GM23248 (cell line): ENCODE data around the gene HSF5.

Source experiments
- EZH2 ChIP-seq: fragments of 200-600 bp; sonication (generic); IDR thresholded peaks from 2 replicates; pipeline ENCODE4 v1.6.1; 2018; ENCODE audit warnings: antibody characterized with exemption, mild to moderate bottlenecking; ENCODE audit not compliant: insufficient read depth, poor library complexity, severe bottlenecking
- EZH2phosphoT487 ChIP-seq: fragments of 200-600 bp; sonication (generic); IDR thresholded peaks from 2 replicates; pipeline ENCODE4 v1.6.1; 2018; ENCODE audit warnings: antibody characterized with exemption, moderate library complexity, mild to moderate bottlenecking, low read depth; ENCODE audit not compliant: insufficient read depth

GRCh38 chr17:58508341-58509067 is 20.3 kb upstream of the HSF5 start:
- TF ChIP-seq EZH2 = no peak
- TF ChIP-seq EZH2phosphoT487 = no peak
